GM12878 (cell line): ENCODE results near the gene PTPDC1. TPM values are rescaled to one million over a fixed set of nuclear protein-coding genes. Genes with fewer than 3 reads are reported as not detected.

ENCODE experiments used
- ATAC-seq: fragments of 200-7000 bp; cut with Tn5 transposase; 3 replicates; pipeline ENCODE4 v1.9.1; 2020; ENCODE audit warnings: mild to moderate bottlenecking, moderate library complexity
- BruUV-seq: library from RNA; stranded (reverse); fragments of 400-500 nt; replicated peaks from 2 replicates; lab custom pipeline; 2021; lab: Mats Ljungman, UMichigan
- CTCF ChIA-PET: fragments of 300-600 bp; sonication (Branson Sonifier 250); formaldehyde crosslinking; extraction: SDS; loops from one replicate; lab custom pipeline; 2021; ENCODE audit warnings: inconsistent platforms; lab: Yijun Ruan, JAX
- POLR2A ChIA-PET: fragments of 350-600 bp; formaldehyde crosslinking; extraction: SDS; loops from one replicate; lab custom pipeline; 2021; ENCODE audit warnings: inconsistent platforms; lab: Charles Lee
- RAD21 ChIA-PET: fragments of 300-600 bp; sonication (Branson Sonifier 250); formaldehyde crosslinking; loops from one replicate; lab custom pipeline; 2023; ENCODE audit warnings: antibody characterized with exemption; ENCODE audit not compliant: unreplicated experiment; lab: Charles Lee
- SMC1A ChIA-PET: fragments of 300-600 bp; sonication (Branson Sonifier 250); formaldehyde crosslinking; loops from one replicate; lab custom pipeline; 2023; ENCODE audit not compliant: unreplicated experiment, uncharacterized antibody; lab: Charles Lee
- DNase-seq: peaks from one replicate; pipeline ENCODE4 v3.0.0-alpha.2; 2011; ENCODE audit warnings: low read depth, low spot score
- FAIRE-seq: peaks from 3 replicates; lab custom pipeline; 2011; peaks lifted over from hg19 to GRCh38; lab: Jason Lieb, UNC
- H2AFZ ChIP-seq: 2 replicates; pipeline ENCODE4 v1.6.0; 2011; ENCODE audit warnings: low read depth, low read length, control low read depth; ENCODE audit not compliant: control insufficient read depth
- H3K27ac ChIP-seq: 2 replicates; pipeline ENCODE4 v1.5.1; 2011; ENCODE audit warnings: control low read depth; ENCODE audit not compliant: control insufficient read depth, insufficient read depth
- H3K27me3 ChIP-seq, 2 experiments: replicated peaks in 1 of 2; 2 replicates each; pipeline versions ENCODE4 v1.6.0 to v1.6.1; 2011; ENCODE audit warnings: low read length in 1 of 2; ENCODE audit not compliant: control insufficient read depth in 2 of 2, insufficient read depth in 2 of 2
- H3K36me3 ChIP-seq, 2 experiments: 2 replicates each; pipeline ENCODE4 v1.5.1; 2011; ENCODE audit warnings: low read length in 1 of 2; ENCODE audit not compliant: control insufficient read depth in 2 of 2, insufficient read depth in 2 of 2
- H3K4me1 ChIP-seq: 2 replicates; pipeline ENCODE4 v1.6.1; 2011; ENCODE audit warnings: mild to moderate bottlenecking, low read length, moderate library complexity, mixed read lengths; ENCODE audit not compliant: control insufficient read depth, insufficient read depth
- H3K4me2 ChIP-seq: 2 replicates; pipeline ENCODE4 v1.6.0; 2011; ENCODE audit warnings: control low read depth; ENCODE audit not compliant: control insufficient read depth, insufficient read depth
- H3K4me3 ChIP-seq: fragments of 200-600 bp; sonication (generic); 2 replicates; pipeline ENCODE4 v1.5.1; 2016
- H3K79me2 ChIP-seq: 2 replicates; pipeline ENCODE4 v1.6.0; 2011; ENCODE audit warnings: low read length; ENCODE audit not compliant: control insufficient read depth, insufficient read depth
- H3K9ac ChIP-seq: 2 replicates; pipeline ENCODE4 v1.8.0; 2011; ENCODE audit warnings: low read length, control low read depth, mixed read lengths; ENCODE audit not compliant: control insufficient read depth, insufficient read depth
- H3K9me3 ChIP-seq: replicated peaks from 3 replicates; pipeline ENCODE4 v1.5.1; 2011; ENCODE audit warnings: mild to moderate bottlenecking, low read length; ENCODE audit not compliant: control insufficient read depth, insufficient read depth
- H4K20me1 ChIP-seq: 2 replicates; pipeline ENCODE4 v1.6.0; 2011; ENCODE audit not compliant: control insufficient read depth, insufficient read depth
- CHD4 ChIP-seq: fragments of 200-600 bp; sonication (generic); IDR thresholded peaks from 2 replicates; pipeline ENCODE4 v1.6.1; 2016; ENCODE audit warnings: mild to moderate bottlenecking
- MEF2A ChIP-seq: IDR thresholded peaks from 2 replicates; pipeline ENCODE4 v1.6.1; 2011; ENCODE audit warnings: low read depth, mild to moderate bottlenecking, low read length, moderate library complexity; ENCODE audit not compliant: insufficient read depth
- NRF1 ChIP-seq: conservative IDR thresholded peaks from 2 replicates; pipeline ENCODE4 v1.6.1; 2011; ENCODE audit warnings: mild to moderate bottlenecking, low read depth, low read length, improper control_type of control experiment
- RAD21 ChIP-seq: IDR thresholded peaks from 2 replicates; pipeline ENCODE4 v1.6.1; 2011; ENCODE audit warnings: mild to moderate bottlenecking, low read depth, low read length, moderate library complexity; ENCODE audit not compliant: insufficient read depth
- ZBTB11 ChIP-seq: fragments of 450-650 bp; formaldehyde crosslinking; IDR thresholded peaks from 2 replicates; pipeline ENCODE4 v1.5.0; 2022; ENCODE audit warnings: mild to moderate bottlenecking, missing genetic modification characterization
- WGBS: methylation state at CpG from one replicate; pipeline ENCODE4 v1.1.6; 2016; ENCODE audit warnings: low lambda C conversion rate; ENCODE audit not compliant: insufficient replicate concordance, insufficient coverage; ENCODE audit errors: missing lambda C conversion rate; 5-methylcytosine and 5-hydroxymethylcytosine counted together
- in situ Hi-C: fragments of 300-500 bp; cut with MboI; formaldehyde crosslinking; loops from 9 replicates; pipeline ENCODE4 v1.14.3; 2018; ENCODE audit warnings: mixed read lengths
- intact Hi-C: fragments of 100-400 bp; cut with micrococcal nuclease; formaldehyde crosslinking; loops from one replicate; pipeline ENCODE4 v1.14.2; 2022; ENCODE audit not compliant: unreplicated experiment
- polyA plus RNA-seq, 11 experiments: library from polyadenylated mRNA; depleted of rRNA in 4 of 11; unstranded in 6 of 11; stranded (reverse) in 5 of 11; fragments of >200 nt; fragmentation: Nextera tagmentation in 4 of 11; fragmentation: Illumina TruSeq in 1 of 11; extraction: Ambion mirVana in 4 of 11; extraction: Trizol in 1 of 11; gene quantifications; 1 replicate in 1 of 11; 2 replicates in 10 of 11; pipeline versions ENCODE4 v1.2.1 to v1.2.3, GENCODE V29; 2011 to 2016; ENCODE audit warnings: inconsistent platforms in 2 of 11, missing spikeins in 2 of 11, low read depth in 1 of 11
- total RNA-seq, 4 experiments: library from RNA; depleted of rRNA in 3 of 4; stranded (reverse); fragments of >200 nt in 3 of 4; fragmentation: Illumina TruSeq in 1 of 4; extraction: Trizol in 1 of 4; gene quantifications; 2 replicates each; pipeline versions ENCODE4 v1.2.1 to v1.2.3, GENCODE V29; 2013 to 2021

The PTPDC1 gene
- total and polyA plus RNA-seq, 10 of the 15 experiments (the other 5 are each of a cell fraction or from before 2014, with no cell fraction given): 1.2 to 4.5 (median 2.9) TPM

GRCh38 chr9:94135222-94135621 is 51.0 kb downstream of the PTPDC1 start:
- Histone ChIP-seq H2AFZ (no peak overlapping the region), H3K79me2 (no peaks in the 10 kb centered on the region), H3K36me3 (no peaks in the 10 kb centered on the region), H3K9me3 (peaks cover 1% of the 10 kb centered on the region; the same call in 1 of the 3 replicates), H3K27me3 (no peaks in the 10 kb centered on the region), H3K4me1 (no peaks in the 10 kb centered on the region), H3K4me2 (no peak overlapping the region), H3K27ac (no peak overlapping the region), H4K20me1 (no peaks in the 10 kb centered on the region), H3K4me3 (no peak overlapping the region), H3K9ac (no peak overlapping the region)
- WGBS: 79% methylated on average over 3 of the region's 3 CpGs
- ChIA-PET POLR2A (no interaction called here), CTCF (no interaction called here), RAD21 (no interaction called here), SMC1A (no interaction called here)
- ATAC-seq: no peak
- in situ Hi-C loops (no loop called here), intact Hi-C loops (no loop called here)
- FAIRE-seq: no peak
- no peak for TF ChIP-seq NRF1
- no TSS peak for BruUV-seq
- DNase-seq: no peak

GRCh38 chr9:94139672-94140417 is 55.6 kb downstream of the PTPDC1 start:
- no peak overlapping the region for H3K9ac ChIP-seq
- no peaks in the 10 kb centered on the region for H3K9me3 ChIP-seq
- no peak for DNase-seq
- no peak overlapping the region for H3K4me2 ChIP-seq
- 61% methylated on average over 13 of the region's 13 CpGs for WGBS
- no peak for ATAC-seq
- POLR2A ChIA-PET: interaction anchor here (0.6 kb wide), 1 partner anchor 676 kb away, joined by 4 read pairs; no protein-coding TSS in a partner anchor
- CTCF ChIA-PET: interaction anchor here (1.1 kb wide), 1 partner anchor 73 kb away, joined by 3 read pairs; no protein-coding TSS in a partner anchor
- in situ Hi-C loops: no loop called here
- TF ChIP-seq RAD21 (no peak), CHD4 (no peak), MEF2A (0 out of 2 replicates have a peak, but pooled peaks have one; percentile 7), ZBTB11 (no peak)
- TF ChIP-seq, all 136 proteins: peak for 1
- H4K20me1 ChIP-seq: no peaks in the 10 kb centered on the region
- intact Hi-C loops: no loop called here
- no TSS peak for BruUV-seq
- H3K27me3 ChIP-seq: no peaks in the 10 kb centered on the region
- no peaks in the 10 kb centered on the region for H3K4me1 ChIP-seq
- FAIRE-seq: no peak
- H3K4me3 ChIP-seq: no peak overlapping the region
- no peak overlapping the region; the same call in 1 of the 2 replicates for H2AFZ ChIP-seq
- H3K27ac ChIP-seq: no peak overlapping the region
- H3K79me2 ChIP-seq: no peaks in the 10 kb centered on the region
- ChIA-PET RAD21 (no interaction called here), SMC1A (interaction anchor here (0.5 kb wide), 1 partner anchor 120 kb away, joined by 3 read pairs; no protein-coding TSS in a partner anchor)
- no peaks in the 10 kb centered on the region for H3K36me3 ChIP-seq
